GM12801 (cell line): ENCODE data around the gene ATP8B3.

Experiments
- CTCF ChIP-seq: IDR thresholded peaks from one replicate; pipeline ENCODE4 v1.5.1; 2011; ENCODE audit warnings: control low read depth; ENCODE audit not compliant: insufficient read length; ENCODE audit errors: extremely low read depth

Gene ATP8B3

GRCh38 chr19:1843646-1844394, 31.7 kb upstream of the ATP8B3 start:
- no peak for TF ChIP-seq CTCF

- TF ChIP-seq CTCF: no peak
Observed at GRCh38 chr19:1843116-1843515, 31.0 kb upstream of the ATP8B3 start.

DNA sequence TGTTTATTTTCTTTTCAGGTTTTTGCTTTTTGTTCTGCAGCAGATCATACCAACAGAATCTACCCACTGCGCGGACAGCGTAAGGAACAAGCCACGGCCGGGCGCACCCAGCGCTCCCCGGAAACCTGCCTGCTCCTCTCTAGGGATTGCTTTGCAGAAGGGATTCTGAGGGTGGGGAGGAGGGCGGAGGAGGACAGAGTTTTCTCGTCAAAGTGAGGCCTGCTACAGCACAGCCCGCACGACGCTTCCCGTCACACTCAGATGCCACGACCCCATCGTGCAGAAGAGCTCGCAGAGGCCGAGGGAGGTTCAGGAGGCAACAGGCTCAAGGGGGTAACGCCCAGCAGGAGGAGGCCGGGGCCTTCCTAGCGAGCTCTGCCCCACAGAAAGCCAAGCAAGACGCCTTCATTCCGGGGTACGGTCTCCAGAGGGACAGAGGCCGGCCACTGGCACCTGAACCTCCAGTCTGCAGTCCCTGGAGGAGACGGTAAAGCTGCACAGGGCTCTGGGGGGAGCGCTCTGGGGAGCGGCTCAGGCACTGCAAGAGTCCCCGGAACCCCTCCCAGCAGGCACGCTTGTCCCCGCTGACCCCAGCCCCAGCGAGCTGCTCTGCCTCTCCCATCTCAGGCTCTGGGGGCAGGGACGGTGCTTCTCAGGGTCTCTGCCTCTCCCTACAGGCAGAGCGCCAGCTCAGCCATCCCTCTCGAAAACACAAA, 29.3 kb upstream of the ATP8B3 start:
- no peak for TF ChIP-seq CTCF

GRCh38 chr19:1840541-1841115, 28.6 kb upstream of the ATP8B3 start:
- TF ChIP-seq CTCF: no peak

GRCh38 chr19:1839658-1840540, 27.8 kb upstream of the ATP8B3 start:
- no peak for TF ChIP-seq CTCF

- no peak for TF ChIP-seq CTCF
Observed at GRCh38 chr19:1837625-1838105, 25.6 kb upstream of the ATP8B3 start.

DNA sequence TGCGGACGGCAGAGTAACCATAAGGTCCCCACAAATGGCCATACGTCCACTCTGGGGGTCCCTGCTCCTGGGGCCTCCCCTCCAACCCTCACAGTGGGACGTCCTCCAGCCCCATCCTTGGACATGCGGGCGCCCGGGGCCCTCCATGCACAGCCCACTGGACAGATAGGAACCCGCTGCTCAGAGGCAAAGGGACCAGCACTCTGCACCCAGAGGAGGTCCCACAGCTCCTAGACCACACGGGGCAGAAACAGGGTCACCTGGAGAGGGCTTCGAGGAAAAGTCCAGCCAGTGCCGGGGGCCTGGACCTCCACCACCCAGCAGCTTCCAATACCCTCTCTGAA, 25.1 kb upstream of the ATP8B3 start:
- no peak for TF ChIP-seq CTCF
